ENCODE data around the gene LRRFIP2. TPM values are rescaled to one million over a fixed set of nuclear protein-coding genes. Genes with fewer than 3 reads are reported as not detected.
A peak's percentile ranks its signal among the peaks of the same experiment; 100 is the strongest.

LRRFIP2 gene
- total RNA-seq, 1 experiment from 2014 or later = 40.2 TPM

GRCh38 chr3:37037352-37037751 is 137.0 kb downstream of the LRRFIP2 start:
- no peak overlapping the region for H3K4me3 ChIP-seq (ENCODE audit: low read depth, low read length, poor library complexity, severe bottlenecking)
- TF ChIP-seq EZH2 (IDR thresholded peaks at IDR 0.05; ENCODE audit: borderline replicate concordance, low read depth, low read length, poor library complexity, severe bottlenecking) (no peak), CTCF (conservative IDR thresholded peaks at IDR 0.05; ENCODE audit: low read depth, low read length) (no peak)
- no peaks in the 10 kb centered on the region for H3K4me1 ChIP-seq (ENCODE audit: insufficient read depth, low read length, poor library complexity, severe bottlenecking)
- intact Hi-C loops (cut with micrococcal nuclease; ENCODE audit: unreplicated experiment) = no loop called here
- no peaks in the 10 kb centered on the region for H3K27me3 ChIP-seq (replicated peaks; ENCODE audit: insufficient read depth, low read depth, low read length, poor library complexity)
- ChIA-PET POLR2A (ENCODE audit: low non-redundant PET) (no interaction called here), CTCF (no interaction called here)
- H3K9me3 ChIP-seq (ENCODE audit: low read depth, low read length, poor library complexity, severe bottlenecking) = peaks cover 20% of the 10 kb centered on the region
- BruUV-seq (replicated peaks) = no TSS peak
- H3K27ac ChIP-seq (ENCODE audit: low read depth, low read length, poor library complexity, severe bottlenecking) = no peak overlapping the region
- peaks cover 82% of the 10 kb centered on the region for H3K36me3 ChIP-seq (ENCODE audit: insufficient read depth, low read length, poor library complexity, severe bottlenecking)
- no peak for DNase-seq (ENCODE audit: low spot score)

- no peak overlapping the region for H3K27ac ChIP-seq (ENCODE audit: low read depth, low read length, poor library complexity, severe bottlenecking)
- H3K36me3 ChIP-seq (ENCODE audit: insufficient read depth, low read length, poor library complexity, severe bottlenecking) = peaks cover 71% of the 10 kb centered on the region
- TF ChIP-seq EZH2 (IDR thresholded peaks at IDR 0.05; ENCODE audit: borderline replicate concordance, low read depth, low read length, poor library complexity, severe bottlenecking) = no peak
- TF ChIP-seq CTCF (conservative IDR thresholded peaks at IDR 0.05; ENCODE audit: low read depth, low read length) = no peak
- H3K9me3 ChIP-seq (ENCODE audit: low read depth, low read length, poor library complexity, severe bottlenecking) = peaks cover 20% of the 10 kb centered on the region
- DNase-seq (ENCODE audit: low spot score) = peak; percentile 15
- no peaks in the 10 kb centered on the region for H3K27me3 ChIP-seq (replicated peaks; ENCODE audit: insufficient read depth, low read depth, low read length, poor library complexity)
- no peak overlapping the region for H3K4me3 ChIP-seq (ENCODE audit: low read depth, low read length, poor library complexity, severe bottlenecking)
- ChIA-PET CTCF (no interaction called here), POLR2A (ENCODE audit: low non-redundant PET) (no interaction called here)
- intact Hi-C loops (cut with micrococcal nuclease; ENCODE audit: unreplicated experiment) = no loop called here
- BruUV-seq (replicated peaks) = no TSS peak
- no peaks in the 10 kb centered on the region for H3K4me1 ChIP-seq (ENCODE audit: insufficient read depth, low read length, poor library complexity, severe bottlenecking)
Observed at GRCh38 chr3:37032961-37033360, 141.4 kb downstream of the LRRFIP2 start.

- Histone ChIP-seq H3K4me1 (ENCODE audit: insufficient read depth, low read length, poor library complexity, severe bottlenecking) (no peaks in the 10 kb centered on the region), H3K4me3 (ENCODE audit: low read depth, low read length, poor library complexity, severe bottlenecking) (no peak overlapping the region), H3K36me3 (ENCODE audit: insufficient read depth, low read length, poor library complexity, severe bottlenecking) (peaks cover 63% of the 10 kb centered on the region), H3K27ac (ENCODE audit: low read depth, low read length, poor library complexity, severe bottlenecking) (no peak overlapping the region), H3K27me3 (replicated peaks; ENCODE audit: insufficient read depth, low read depth, low read length, poor library complexity) (no peaks in the 10 kb centered on the region), H3K9me3 (ENCODE audit: low read depth, low read length, poor library complexity, severe bottlenecking) (peaks cover 14% of the 10 kb centered on the region)
- no TSS peak for BruUV-seq (replicated peaks)
- POLR2A ChIA-PET (ENCODE audit: low non-redundant PET) = no interaction called here
- intact Hi-C loops (cut with micrococcal nuclease; ENCODE audit: unreplicated experiment) = no loop called here
- DNase-seq (ENCODE audit: low spot score) = no peak
- TF ChIP-seq CTCF (conservative IDR thresholded peaks at IDR 0.05; ENCODE audit: low read depth, low read length) = no peak
- CTCF ChIA-PET = no interaction called here
Observed at GRCh38 chr3:37031096-37031682, 143.2 kb downstream of the LRRFIP2 start.
